Transverse colon (tissue), 4 donors: ENCODE measurements around the gene IL1B.

ENCODE experiments used
- CTCF ChIP-seq, 5 experiments: fragments of 200-600 bp in 3 of 5; fragments of 450-650 bp in 2 of 5; sonication (generic) in 3 of 5; IDR thresholded peaks; 1 replicate in 2 of 5; 2 replicates in 3 of 5; pipeline ENCODE4 v1.5.1; 2016 to 2017; ENCODE audit warnings: antibody characterized with exemption in 5 of 5, inconsistent platforms in 3 of 5, mild to moderate bottlenecking in 2 of 5, moderate library complexity in 1 of 5
- EP300 ChIP-seq: sonication (generic); formaldehyde crosslinking; IDR thresholded peaks from one replicate; pipeline ENCODE4 v1.6.1; 2017; ENCODE audit warnings: antibody characterized with exemption, low read depth
- POLR2A ChIP-seq: fragments of 450-650 bp; IDR thresholded peaks from one replicate; pipeline ENCODE4 v1.6.1; 2016; ENCODE audit warnings: antibody characterized with exemption, mild to moderate bottlenecking, moderate library complexity
- POLR2AphosphoS5 ChIP-seq, 3 donors: sonication (generic); formaldehyde crosslinking; IDR thresholded peaks; one replicate each; pipeline ENCODE4 v1.6.1; 2016; ENCODE audit warnings: antibody characterized with exemption in 3 of 3

- TF ChIP-seq CTCF (IDR thresholded peaks at IDR 0.05), result no peak
- no peak for TF ChIP-seq POLR2AphosphoS5 (IDR thresholded peaks at IDR 0.05)
- no peak for TF ChIP-seq POLR2A
- TF ChIP-seq EP300, result no peak
Observed at GRCh38 chr2:112811276-112811831, 25.2 kb downstream of the IL1B start.
